GM19238 (cell line): ENCODE results near the gene LLCFC1.

Experiments
- DNase-seq: peaks from one replicate; pipeline ENCODE4 v3.0.0; 2011; ENCODE audit warnings: low spot score; ENCODE audit not compliant: insufficient read length

The LLCFC1 gene

DNA sequence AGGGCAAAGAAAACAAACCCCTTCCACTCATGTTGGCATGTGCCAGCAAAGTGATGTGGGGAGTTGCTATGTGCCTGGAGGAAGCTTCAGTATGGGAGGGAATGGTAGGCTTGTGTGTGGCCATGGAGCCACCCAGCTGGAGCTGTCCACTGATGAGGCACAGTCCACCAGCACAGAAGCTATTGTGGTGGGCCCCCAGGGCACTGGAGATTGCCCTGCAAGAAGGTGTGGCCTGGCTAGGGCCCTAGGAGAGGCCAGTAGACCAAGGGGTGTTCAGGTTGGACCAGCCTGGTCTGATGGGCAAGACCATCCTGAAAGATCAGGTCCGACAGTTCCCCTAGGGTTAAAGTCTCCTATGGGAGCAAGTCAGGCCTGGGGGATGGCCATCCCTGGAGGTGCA, 45.0 kb downstream of the LLCFC1 start:
- no peak for DNase-seq
